ENCODE measurements around the gene ENOX1. TPM values are rescaled to one million over a fixed set of nuclear protein-coding genes. Genes with fewer than 3 reads are reported as not detected.
"Not testable (repeated sequence)": the region's sequence is repeated elsewhere in the genome, so short reads cannot be mapped to it uniquely, and the experiment has no call there.

ENOX1 gene
- total RNA-seq, 2 experiments from 2014 or later: 0.07 to 0.19 TPM

- H3K27me3 Mint-ChIP-seq: peaks cover 20% of the 10 kb centered on the region
- CTCF ChIA-PET: no interaction called here
- no peak for DNase-seq
- H3K36me3 Mint-ChIP-seq (ENCODE audit: low read depth): no peaks in the 10 kb centered on the region
- H3K4me1 Mint-ChIP-seq: no peaks in the 10 kb centered on the region
- H3K4me3 Mint-ChIP-seq: no peak overlapping the region
- no peak overlapping the region for H3K27ac Mint-ChIP-seq
- POLR2A ChIA-PET: interaction anchor here (0.6 kb wide), 1 partner anchor 1722 kb away, joined by 3 read pairs; no protein-coding TSS in a partner anchor
- H3K9me3 Mint-ChIP-seq: no peaks in the 10 kb centered on the region
Observed at GRCh38 chr13:43425234-43425633, 361.5 kb downstream of the ENOX1 start.

- Mint-ChIP-seq H3K4me1 (no peaks in the 10 kb centered on the region), H3K36me3 (ENCODE audit: low read depth) (no peaks in the 10 kb centered on the region), H3K9me3 (no peaks in the 10 kb centered on the region), H3K27me3 (peaks cover 22% of the 10 kb centered on the region), H3K4me3 (no peak overlapping the region), H3K27ac (no peak overlapping the region)
- DNase-seq: no peak
- POLR2A ChIA-PET: no interaction called here
- CTCF ChIA-PET: no interaction called here
Observed at GRCh38 chr13:43424412-43424811, 362.4 kb downstream of the ENOX1 start.

GRCh38 chr13:43422116-43422515, 364.7 kb downstream of the ENOX1 start:
- CTCF ChIA-PET: no interaction called here
- no peaks in the 10 kb centered on the region for H3K4me1 Mint-ChIP-seq

GRCh38 chr13:43416842-43417241, 369.9 kb downstream of the ENOX1 start:
- H3K27me3 Mint-ChIP-seq: peaks cover 12% of the 10 kb centered on the region
- H3K36me3 Mint-ChIP-seq (ENCODE audit: low read depth); CTCF ChIA-PET; H3K4me3 Mint-ChIP-seq; H3K9me3 Mint-ChIP-seq; H3K4me1 Mint-ChIP-seq; DNase-seq; H3K27ac Mint-ChIP-seq; POLR2A ChIA-PET: not testable (repeated sequence)

More at GRCh38 chr13:43422116-43422515, 364.7 kb downstream of the ENOX1 start:
- Mint-ChIP-seq H3K9me3 (no peaks in the 10 kb centered on the region), H3K27ac (no peak overlapping the region), H3K4me3 (no peak overlapping the region), H3K36me3 (ENCODE audit: low read depth) (no peaks in the 10 kb centered on the region), H3K27me3 (peaks cover 17% of the 10 kb centered on the region)
- POLR2A ChIA-PET: no interaction called here
- no peak for DNase-seq

GRCh38 chr13:43416408-43416807, 370.4 kb downstream of the ENOX1 start:
- POLR2A ChIA-PET, H3K9me3 Mint-ChIP-seq: not testable (repeated sequence)

GRCh38 chr13:43415903-43416391, 370.8 kb downstream of the ENOX1 start:
- H3K27me3 Mint-ChIP-seq; CTCF ChIA-PET; DNase-seq; H3K36me3 Mint-ChIP-seq (ENCODE audit: low read depth); H3K4me3 Mint-ChIP-seq; H3K9me3 Mint-ChIP-seq; H3K27ac Mint-ChIP-seq; H3K4me1 Mint-ChIP-seq; POLR2A ChIA-PET: not testable (repeated sequence)

More at GRCh38 chr13:43416408-43416807, 370.4 kb downstream of the ENOX1 start:
- H3K4me1 Mint-ChIP-seq; H3K27ac Mint-ChIP-seq; DNase-seq; H3K36me3 Mint-ChIP-seq (ENCODE audit: low read depth); H3K4me3 Mint-ChIP-seq; CTCF ChIA-PET: not testable (repeated sequence)
- peaks cover 10% of the 10 kb centered on the region for H3K27me3 Mint-ChIP-seq

- Mint-ChIP-seq H3K4me1 (no peaks in the 10 kb centered on the region), H3K27me3 (peaks cover 6% of the 10 kb centered on the region), H3K27ac (no peak overlapping the region), H3K36me3 (ENCODE audit: low read depth) (no peaks in the 10 kb centered on the region), H3K9me3 (no peaks in the 10 kb centered on the region), H3K4me3 (no peak overlapping the region)
- CTCF ChIA-PET: interaction anchor here (0.6 kb wide), 1 partner anchor 536 kb away, joined by 3 read pairs; no protein-coding TSS in a partner anchor
- DNase-seq: no peak
- POLR2A ChIA-PET: no interaction called here
Observed at GRCh38 chr13:43414111-43414510, 372.7 kb downstream of the ENOX1 start.

- Mint-ChIP-seq H3K27me3 (peaks cover 8% of the 10 kb centered on the region), H3K4me3 (no peak overlapping the region), H3K4me1 (no peaks in the 10 kb centered on the region), H3K27ac (no peak overlapping the region), H3K9me3 (no peaks in the 10 kb centered on the region), H3K36me3 (ENCODE audit: low read depth) (no peaks in the 10 kb centered on the region)
- ChIA-PET CTCF (no interaction called here), POLR2A (no interaction called here)
- DNase-seq: no peak
Observed at GRCh38 chr13:43411741-43412140, 375.0 kb downstream of the ENOX1 start.

GRCh38 chr13:43411211-43411610, 375.6 kb downstream of the ENOX1 start:
- CTCF ChIA-PET: no interaction called here
- POLR2A ChIA-PET: no interaction called here
- H3K9me3 Mint-ChIP-seq: no peaks in the 10 kb centered on the region
- no peak for DNase-seq
- no peak overlapping the region for H3K4me3 Mint-ChIP-seq
- no peak overlapping the region for H3K27ac Mint-ChIP-seq
- H3K36me3 Mint-ChIP-seq (ENCODE audit: low read depth): no peaks in the 10 kb centered on the region
- no peaks in the 10 kb centered on the region for H3K4me1 Mint-ChIP-seq
- peaks cover 8% of the 10 kb centered on the region for H3K27me3 Mint-ChIP-seq

- ChIA-PET POLR2A (no interaction called here), CTCF (no interaction called here)
- Mint-ChIP-seq H3K27ac (no peak overlapping the region), H3K36me3 (ENCODE audit: low read depth) (no peaks in the 10 kb centered on the region), H3K4me3 (no peak overlapping the region), H3K9me3 (no peaks in the 10 kb centered on the region), H3K27me3 (peaks cover 8% of the 10 kb centered on the region), H3K4me1 (no peaks in the 10 kb centered on the region)
- no peak for DNase-seq
Observed at GRCh38 chr13:43408274-43408673, 378.5 kb downstream of the ENOX1 start.

GRCh38 chr13:43407023-43407581, 379.7 kb downstream of the ENOX1 start:
- no peak overlapping the region for H3K27ac Mint-ChIP-seq
- POLR2A ChIA-PET: no interaction called here
- CTCF ChIA-PET: interaction anchor here (0.7 kb wide), 1 partner anchor 728 kb away, joined by 3 read pairs; no protein-coding TSS in a partner anchor
- DNase-seq: no peak
- H3K4me1 Mint-ChIP-seq: no peaks in the 10 kb centered on the region
- no peaks in the 10 kb centered on the region for H3K9me3 Mint-ChIP-seq
- H3K4me3 Mint-ChIP-seq: no peak overlapping the region
- peaks cover 10% of the 10 kb centered on the region for H3K27me3 Mint-ChIP-seq
- H3K36me3 Mint-ChIP-seq (ENCODE audit: low read depth): no peaks in the 10 kb centered on the region

- CTCF ChIA-PET: no interaction called here
- POLR2A ChIA-PET: no interaction called here
- Mint-ChIP-seq H3K36me3 (ENCODE audit: low read depth) (no peaks in the 10 kb centered on the region), H3K4me1 (no peaks in the 10 kb centered on the region), H3K9me3 (no peaks in the 10 kb centered on the region), H3K27ac (no peak overlapping the region), H3K27me3 (peaks cover 13% of the 10 kb centered on the region), H3K4me3 (no peak overlapping the region)
- DNase-seq: no peak
Observed at GRCh38 chr13:43405457-43405856, 381.3 kb downstream of the ENOX1 start.

GRCh38 chr13:43402380-43402779, 384.4 kb downstream of the ENOX1 start:
- no peak overlapping the region for H3K27ac Mint-ChIP-seq
- H3K36me3 Mint-ChIP-seq (ENCODE audit: low read depth): no peaks in the 10 kb centered on the region
- peaks cover 18% of the 10 kb centered on the region for H3K27me3 Mint-ChIP-seq
- no peak for DNase-seq
- ChIA-PET CTCF (no interaction called here), POLR2A (no interaction called here)
- no peak overlapping the region for H3K4me3 Mint-ChIP-seq
- H3K4me1 Mint-ChIP-seq: no peaks in the 10 kb centered on the region
- no peaks in the 10 kb centered on the region for H3K9me3 Mint-ChIP-seq

- POLR2A ChIA-PET: no interaction called here
- Mint-ChIP-seq H3K36me3 (ENCODE audit: low read depth) (no peaks in the 10 kb centered on the region), H3K4me3 (no peak overlapping the region), H3K27ac (no peak overlapping the region), H3K27me3 (peaks cover 18% of the 10 kb centered on the region), H3K9me3 (no peaks in the 10 kb centered on the region), H3K4me1 (no peaks in the 10 kb centered on the region)
- no peak for DNase-seq
- CTCF ChIA-PET: no interaction called here
Observed at GRCh38 chr13:43401361-43401760, 385.4 kb downstream of the ENOX1 start.
